Lung (tissue), 12 donors: Measurements from ENCODE around the gene GSKIP. TPM values are rescaled to one million over a fixed set of nuclear protein-coding genes. Genes with fewer than 3 reads are reported as not detected.

Source experiments
- ATAC-seq: fragments of 200-7000 bp; cut with Tn5 transposase; one replicate; pipeline ENCODE4 v1.9.1; 2020; ENCODE audit warnings: moderate number of reproducible peaks; ENCODE audit not compliant: insufficient read depth, low FRiP score
- DNase-seq, 3 donors: peaks; one replicate each; pipeline ENCODE4 v3.0.0-alpha.2; 2013 to 2017
- H3K27ac ChIP-seq, 2 donors: one replicate each; pipeline ENCODE4 v1.5.1; 2013; ENCODE audit warnings: mild to moderate bottlenecking in 2 of 2, moderate library complexity in 2 of 2, control low read depth in 1 of 2, inconsistent platforms in 1 of 2, low read depth in 1 of 2, low read length in 1 of 2
- H3K27me3 ChIP-seq, 3 donors: one replicate each; pipeline ENCODE4 v1.5.1; 2013; ENCODE audit warnings: low read length in 2 of 3; ENCODE audit not compliant: control insufficient read depth in 3 of 3, insufficient read depth in 3 of 3
- H3K36me3 ChIP-seq, 4 donors: one replicate each; pipeline ENCODE4 v1.5.1; 2013; ENCODE audit warnings: low read length in 4 of 4, mild to moderate bottlenecking in 1 of 4, moderate library complexity in 1 of 4; ENCODE audit not compliant: control insufficient read depth in 4 of 4, insufficient read depth in 4 of 4
- H3K4me1 ChIP-seq, 5 donors: one replicate each; pipeline ENCODE4 v1.5.1; 2013; ENCODE audit warnings: low read length in 5 of 5, mild to moderate bottlenecking in 2 of 5, moderate library complexity in 1 of 5; ENCODE audit not compliant: control insufficient read depth in 5 of 5, insufficient read depth in 5 of 5
- H3K4me3 ChIP-seq: one replicate; pipeline ENCODE4 v1.5.1; 2013; ENCODE audit warnings: mild to moderate bottlenecking, control low read depth, moderate library complexity
- H3K9ac ChIP-seq, 2 donors: one replicate each; pipeline ENCODE4 v1.5.1; 2013; ENCODE audit warnings: low read length in 2 of 2, control low read depth in 1 of 2; ENCODE audit not compliant: insufficient read depth in 1 of 2
- H3K9me3 ChIP-seq, 4 donors: one replicate each; pipeline ENCODE4 v1.5.1; 2013; ENCODE audit warnings: low read length in 3 of 4, mild to moderate bottlenecking in 1 of 4, moderate library complexity in 1 of 4; ENCODE audit not compliant: control insufficient read depth in 4 of 4, insufficient read depth in 3 of 4
- WGBS, 2 donors: extraction: QIAGEN DNeasy Blood & Tissue Kit; methylation state at CpG; one replicate each; pipeline ENCODE4 v1.1.7; 2013; 5-methylcytosine and 5-hydroxymethylcytosine counted together
- polyA plus RNA-seq, 2 donors: library from polyadenylated mRNA; stranded (reverse); fragments of 200-250 nt; gene quantifications; one replicate each; pipeline ENCODE4 v1.2.1, GENCODE V29; 2013
- total RNA-seq, 2 donors: library from RNA; depleted of rRNA in 1 of 2; stranded (reverse); fragments of >200 nt in 1 of 2; gene quantifications; one replicate each; pipeline ENCODE4 v1.2.1, GENCODE V29; 2014 to 2021
- TF ChIP-seq, protein P1 (sequence below): IDR thresholded peaks from 2 replicates; pipeline ENCODE4 v1.5.1; 2012; ENCODE audit warnings: mild to moderate bottlenecking; ENCODE audit errors: control extremely low read depth, extremely low read depth
- donor health status: control.
- donor health status: control.
- donor health status: Bipolar disorder and iron deficiency.
- donor health status: healthy.
- donor health status: DM: yes; HTN: yes; CAD: no.

GSKIP gene
- total and polyA plus RNA-seq, 4 donors = 8.2 to 20.6 (median 15.0) TPM

DNA sequence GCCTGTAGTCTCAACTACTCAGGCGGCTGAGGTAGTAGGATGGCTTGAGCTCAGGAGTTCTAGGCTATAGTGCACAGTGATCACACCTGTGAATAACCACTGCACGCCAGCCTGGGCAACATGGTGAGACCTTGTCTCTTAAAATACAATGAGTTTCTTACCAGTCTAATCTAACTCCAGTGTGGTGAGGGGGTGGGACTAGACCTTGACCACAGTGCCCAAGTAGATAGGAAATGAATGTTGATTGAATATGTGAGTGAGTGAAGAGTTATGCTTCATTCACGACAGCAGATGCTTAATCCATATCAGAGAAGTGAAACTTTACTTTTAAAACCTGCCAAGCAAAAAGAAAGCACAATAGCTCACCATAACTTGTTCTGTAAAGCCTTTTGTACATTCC is 17.4 kb downstream of the GSKIP start:
- ATAC-seq = no peak
- Histone ChIP-seq H3K9me3 (no peaks in the 10 kb centered on the region), H3K4me3 (no peak overlapping the region), H3K9ac (no peak overlapping the region), H3K27ac (no peak overlapping the region), H3K36me3 (peaks cover 2 to 11% (median 9%) of the 10 kb centered on the region in 4 donors), H3K27me3 (no peaks in the 10 kb centered on the region), H3K4me1 (no peaks in the 10 kb centered on the region)
- TF ChIP-seq, protein P1, sequence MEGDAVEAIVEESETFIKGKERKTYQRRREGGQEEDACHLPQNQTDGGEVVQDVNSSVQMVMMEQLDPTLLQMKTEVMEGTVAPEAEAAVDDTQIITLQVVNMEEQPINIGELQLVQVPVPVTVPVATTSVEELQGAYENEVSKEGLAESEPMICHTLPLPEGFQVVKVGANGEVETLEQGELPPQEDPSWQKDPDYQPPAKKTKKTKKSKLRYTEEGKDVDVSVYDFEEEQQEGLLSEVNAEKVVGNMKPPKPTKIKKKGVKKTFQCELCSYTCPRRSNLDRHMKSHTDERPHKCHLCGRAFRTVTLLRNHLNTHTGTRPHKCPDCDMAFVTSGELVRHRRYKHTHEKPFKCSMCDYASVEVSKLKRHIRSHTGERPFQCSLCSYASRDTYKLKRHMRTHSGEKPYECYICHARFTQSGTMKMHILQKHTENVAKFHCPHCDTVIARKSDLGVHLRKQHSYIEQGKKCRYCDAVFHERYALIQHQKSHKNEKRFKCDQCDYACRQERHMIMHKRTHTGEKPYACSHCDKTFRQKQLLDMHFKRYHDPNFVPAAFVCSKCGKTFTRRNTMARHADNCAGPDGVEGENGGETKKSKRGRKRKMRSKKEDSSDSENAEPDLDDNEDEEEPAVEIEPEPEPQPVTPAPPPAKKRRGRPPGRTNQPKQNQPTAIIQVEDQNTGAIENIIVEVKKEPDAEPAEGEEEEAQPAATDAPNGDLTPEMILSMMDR = no peak
- no peak for DNase-seq
- WGBS, 2 donors = 91 to 92% methylated on average over 3 of the region's 3 CpGs

DNA sequence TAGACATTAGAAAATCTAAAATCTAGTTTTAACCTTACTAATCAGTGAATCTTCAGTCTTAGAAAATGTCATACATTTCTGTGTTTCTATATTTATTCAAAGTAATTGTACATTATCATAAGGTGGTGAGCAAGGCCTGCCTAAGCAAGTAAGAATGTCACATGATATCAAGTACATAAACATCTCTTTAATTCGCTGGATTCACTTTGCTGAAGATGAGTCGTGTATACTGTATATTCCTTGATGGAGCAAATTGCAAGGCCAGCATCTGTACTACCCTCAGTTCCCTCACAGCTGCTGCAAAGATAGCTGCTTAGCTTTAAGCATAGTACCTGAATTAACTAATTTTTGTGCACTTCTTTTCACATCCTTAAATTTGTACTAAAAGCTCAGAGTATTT is 20.1 kb downstream of the GSKIP start:
- WGBS, 2 donors = 93% methylated on average over 2 of the region's 2 CpGs
- peaks cover 3 to 18% (median 9%) of the 10 kb centered on the region in 4 donors for H3K36me3 ChIP-seq
- no peak overlapping the region for H3K27ac ChIP-seq
- no peak overlapping the region for H3K9ac ChIP-seq
- TF ChIP-seq, protein P1 = no peak
- ATAC-seq = no peak
- no peak for DNase-seq
- no peaks in the 10 kb centered on the region for H3K9me3 ChIP-seq
- no peaks in the 10 kb centered on the region for H3K4me1 ChIP-seq
- no peaks in the 10 kb centered on the region for H3K27me3 ChIP-seq
- no peak overlapping the region for H3K4me3 ChIP-seq

DNA sequence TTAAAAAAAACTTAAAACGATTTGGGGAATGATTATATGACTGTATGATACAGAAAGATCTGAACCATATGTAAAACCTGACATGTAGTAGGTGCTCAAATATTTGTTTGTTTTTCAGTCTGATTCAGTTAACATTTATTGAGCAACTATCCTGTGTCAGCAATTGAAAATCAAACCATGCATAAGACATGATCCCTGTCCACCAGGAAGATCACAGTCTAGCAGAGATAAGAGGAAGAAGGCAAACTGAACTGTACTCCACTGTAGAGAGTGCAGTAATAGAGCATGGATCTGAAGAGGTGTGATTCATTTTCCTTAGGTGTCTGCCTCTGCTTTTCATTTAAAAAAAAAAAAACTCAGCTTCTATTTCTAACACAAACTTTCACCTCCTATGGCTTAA is 20.7 kb downstream of the GSKIP start:
- Histone ChIP-seq H3K27me3 (no peaks in the 10 kb centered on the region), H3K4me1 (no peaks in the 10 kb centered on the region), H3K27ac (no peak overlapping the region), H3K9ac (no peak overlapping the region), H3K9me3 (no peaks in the 10 kb centered on the region), H3K4me3 (no peak overlapping the region), H3K36me3 (peaks cover 3 to 18% (median 9%) of the 10 kb centered on the region in 4 donors)
- no peak for ATAC-seq
- TF ChIP-seq, protein P1 = no peak
- 77 to 86% methylated on average over 1 of the region's 1 CpG for WGBS, 2 donors
- DNase-seq = no peak

DNA sequence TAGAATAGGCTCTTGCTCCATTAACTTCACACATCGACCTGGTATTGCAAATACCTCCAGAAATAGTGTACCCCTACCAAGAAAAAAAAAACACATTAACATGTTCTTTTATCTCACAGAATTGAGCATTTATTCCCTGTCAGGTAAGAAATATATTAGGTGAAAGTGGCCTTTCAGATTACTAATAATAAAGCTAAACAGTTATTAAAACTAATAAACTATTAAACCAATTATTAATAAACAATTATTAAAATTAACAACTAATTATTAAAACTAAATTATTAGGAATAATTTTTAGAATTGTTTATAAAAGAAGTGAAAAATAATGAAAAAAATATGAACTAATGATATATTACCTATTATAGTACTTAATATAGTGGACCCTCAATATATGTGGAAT is 21.4 kb downstream of the GSKIP start:
- Histone ChIP-seq H3K27me3 (no peaks in the 10 kb centered on the region), H3K4me1 (no peaks in the 10 kb centered on the region), H3K4me3 (no peak overlapping the region), H3K9ac (no peak overlapping the region), H3K9me3 (no peaks in the 10 kb centered on the region), H3K36me3 (peaks cover 3 to 18% (median 9%) of the 10 kb centered on the region in 4 donors), H3K27ac (no peak overlapping the region)
- no peak for DNase-seq
- 83 to 100% methylated on average over 1 of the region's 1 CpG for WGBS, 2 donors
- no peak for ATAC-seq
- TF ChIP-seq, protein P1 = no peak
